Left ventricle myocardium inferior (tissue), 1 donor: Measurements from ENCODE around the gene CYRIA. TPM values are rescaled to one million over a fixed set of nuclear protein-coding genes. Genes with fewer than 3 reads are reported as not detected.

Source experiments
- DNase-seq: peaks from one replicate; pipeline ENCODE4 v3.0.0-alpha.2; 2020
- H3K27ac ChIP-seq: fragments of 200-600 bp; replicated peaks from 2 replicates; pipeline ENCODE4 v1.8.0; 2021
- H3K27me3 ChIP-seq: fragments of 200-600 bp; 2 replicates; pipeline ENCODE4 v1.8.0; 2021; ENCODE audit warnings: low read depth
- H3K36me3 ChIP-seq: fragments of 200-600 bp; 2 replicates; pipeline ENCODE4 v1.8.0; 2021
- H3K4me1 ChIP-seq: fragments of 200-600 bp; 2 replicates; pipeline ENCODE4 v1.8.0; 2021
- H3K4me3 ChIP-seq: fragments of 200-600 bp; 2 replicates; pipeline ENCODE4 v1.8.0; 2021; ENCODE audit warnings: mild to moderate bottlenecking, moderate library complexity
- H3K9me3 ChIP-seq: fragments of 200-600 bp; replicated peaks from 2 replicates; pipeline ENCODE4 v1.8.0; 2021
- intact Hi-C: fragments of 100-400 bp; cut with micrococcal nuclease; formaldehyde crosslinking; loops from one replicate; pipeline ENCODE4 v1.11.0; 2022
- total RNA-seq: library from RNA; stranded (reverse); fragmentation: NEBNext Ultra II Directional; extraction: Animal tissue kit (Norgen Biotek cat#: 25700); gene quantifications from one replicate; pipeline ENCODE4 v1.2.1, GENCODE V29; 2021
- TF ChIP-seq, protein P1 (sequence below): fragments of 200-600 bp; IDR thresholded peaks from 2 replicates; pipeline ENCODE4 v1.8.0; 2021; ENCODE audit warnings: antibody characterized with exemption, mild to moderate bottlenecking, borderline replicate concordance
- donor health status: DM: no; HTN: yes; CAD: no; lungs with severe emphysema.

Gene CYRIA
- total RNA-seq, 1 donor from 2014 or later: 4.1 TPM

GRCh38 chr2:16649353-16650286 is 16.0 kb downstream of the CYRIA start:
- Histone ChIP-seq H3K4me1 (peaks cover 67% of the 10 kb centered on the region), H3K9me3 (no peaks in the 10 kb centered on the region), H3K27me3 (no peaks in the 10 kb centered on the region), H3K4me3 (no peak overlapping the region), H3K27ac (no peak overlapping the region), H3K36me3 (no peaks in the 10 kb centered on the region)
- TF ChIP-seq, protein P1, sequence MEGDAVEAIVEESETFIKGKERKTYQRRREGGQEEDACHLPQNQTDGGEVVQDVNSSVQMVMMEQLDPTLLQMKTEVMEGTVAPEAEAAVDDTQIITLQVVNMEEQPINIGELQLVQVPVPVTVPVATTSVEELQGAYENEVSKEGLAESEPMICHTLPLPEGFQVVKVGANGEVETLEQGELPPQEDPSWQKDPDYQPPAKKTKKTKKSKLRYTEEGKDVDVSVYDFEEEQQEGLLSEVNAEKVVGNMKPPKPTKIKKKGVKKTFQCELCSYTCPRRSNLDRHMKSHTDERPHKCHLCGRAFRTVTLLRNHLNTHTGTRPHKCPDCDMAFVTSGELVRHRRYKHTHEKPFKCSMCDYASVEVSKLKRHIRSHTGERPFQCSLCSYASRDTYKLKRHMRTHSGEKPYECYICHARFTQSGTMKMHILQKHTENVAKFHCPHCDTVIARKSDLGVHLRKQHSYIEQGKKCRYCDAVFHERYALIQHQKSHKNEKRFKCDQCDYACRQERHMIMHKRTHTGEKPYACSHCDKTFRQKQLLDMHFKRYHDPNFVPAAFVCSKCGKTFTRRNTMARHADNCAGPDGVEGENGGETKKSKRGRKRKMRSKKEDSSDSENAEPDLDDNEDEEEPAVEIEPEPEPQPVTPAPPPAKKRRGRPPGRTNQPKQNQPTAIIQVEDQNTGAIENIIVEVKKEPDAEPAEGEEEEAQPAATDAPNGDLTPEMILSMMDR: no peak
- intact Hi-C loops: no loop called here
- no peak for DNase-seq

DNA sequence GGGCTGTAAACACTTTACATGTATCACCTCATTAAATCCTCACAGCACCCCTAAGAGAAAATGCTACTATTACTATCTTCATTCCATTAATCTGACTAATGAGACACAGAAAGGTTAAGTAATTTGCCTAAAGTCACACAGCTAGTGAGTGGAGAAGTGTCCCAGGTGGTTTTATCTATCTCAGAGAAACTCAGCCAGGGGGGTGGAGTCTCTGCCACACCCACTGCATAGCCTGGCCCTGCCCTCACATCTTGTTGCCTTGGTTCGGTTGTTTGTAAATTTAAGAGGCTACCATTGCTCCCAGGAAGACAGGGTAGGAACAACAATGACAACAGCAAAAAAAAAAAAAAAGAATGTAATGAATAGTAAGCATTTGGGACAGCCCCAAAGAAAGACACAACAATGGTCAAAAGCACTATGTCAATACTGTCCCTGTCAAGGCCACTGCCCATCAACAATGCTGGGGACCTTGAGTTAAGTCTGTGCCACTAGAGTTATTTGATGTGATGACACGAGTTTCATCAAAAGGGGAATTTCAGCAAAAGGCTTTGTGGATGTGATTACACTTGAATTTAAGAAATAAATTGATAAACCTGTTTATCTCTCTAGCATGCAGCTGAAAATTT is 17.5 kb downstream of the CYRIA start:
- H3K4me1 ChIP-seq: peaks cover 51% of the 10 kb centered on the region
- TF ChIP-seq, protein P1: no peak

GRCh38 chr2:16645775-16646559 is 19.7 kb downstream of the CYRIA start:
- no peak for DNase-seq
- TF ChIP-seq, protein P1: no peak
- no peaks in the 10 kb centered on the region for H3K9me3 ChIP-seq
- H3K36me3 ChIP-seq: no peaks in the 10 kb centered on the region
- H3K27ac ChIP-seq: no peak overlapping the region
- intact Hi-C loops: no loop called here
- H3K4me1 ChIP-seq: peaks cover 47% of the 10 kb centered on the region
- H3K4me3 ChIP-seq: no peak overlapping the region
- H3K27me3 ChIP-seq: no peaks in the 10 kb centered on the region

More for the DNA sequence above, 17.5 kb downstream of the CYRIA start:
- intact Hi-C loops: no loop called here
- Histone ChIP-seq H3K27ac (no peak overlapping the region), H3K9me3 (no peaks in the 10 kb centered on the region), H3K27me3 (no peaks in the 10 kb centered on the region), H3K4me3 (no peak overlapping the region), H3K36me3 (no peaks in the 10 kb centered on the region)
- no peak for DNase-seq

GRCh38 chr2:16645088-16645487 is 20.5 kb downstream of the CYRIA start:
- TF ChIP-seq, protein P1: no peak
- DNase-seq: no peak
- H3K27ac ChIP-seq: no peak overlapping the region
- no peaks in the 10 kb centered on the region for H3K9me3 ChIP-seq
- no peaks in the 10 kb centered on the region for H3K36me3 ChIP-seq
- intact Hi-C loops: no loop called here
- peaks cover 47% of the 10 kb centered on the region for H3K4me1 ChIP-seq
- no peaks in the 10 kb centered on the region for H3K27me3 ChIP-seq
- no peak overlapping the region for H3K4me3 ChIP-seq

GRCh38 chr2:16644221-16644925 is 21.3 kb downstream of the CYRIA start:
- intact Hi-C loops: no loop called here
- Histone ChIP-seq H3K4me1 (peaks cover 47% of the 10 kb centered on the region), H3K9me3 (no peaks in the 10 kb centered on the region), H3K27ac (no peak overlapping the region), H3K27me3 (no peaks in the 10 kb centered on the region), H3K4me3 (no peak overlapping the region), H3K36me3 (no peaks in the 10 kb centered on the region)
- DNase-seq: no peak
- TF ChIP-seq, protein P1: no peak
